SH-SY5Y (cell line): Measurements from ENCODE around the gene NOTUM.

ENCODE experiments used
- GATA2 ChIP-seq: IDR thresholded peaks from 2 replicates; pipeline ENCODE4 v1.6.1; 2011; ENCODE audit warnings: mild to moderate bottlenecking, low read depth, low read length
- GATA3 ChIP-seq: IDR thresholded peaks from 2 replicates; pipeline ENCODE4 v1.6.1; 2011; ENCODE audit warnings: low read depth, mild to moderate bottlenecking, low read length, moderate library complexity

- no peak for TF ChIP-seq GATA2
- TF ChIP-seq GATA3: no peak
Measured at GRCh38 chr17:81914103-81914850, 46.7 kb downstream of the NOTUM start.
